Measurements from ENCODE around the gene DNAJC27.

DNAJC27 gene

DNA sequence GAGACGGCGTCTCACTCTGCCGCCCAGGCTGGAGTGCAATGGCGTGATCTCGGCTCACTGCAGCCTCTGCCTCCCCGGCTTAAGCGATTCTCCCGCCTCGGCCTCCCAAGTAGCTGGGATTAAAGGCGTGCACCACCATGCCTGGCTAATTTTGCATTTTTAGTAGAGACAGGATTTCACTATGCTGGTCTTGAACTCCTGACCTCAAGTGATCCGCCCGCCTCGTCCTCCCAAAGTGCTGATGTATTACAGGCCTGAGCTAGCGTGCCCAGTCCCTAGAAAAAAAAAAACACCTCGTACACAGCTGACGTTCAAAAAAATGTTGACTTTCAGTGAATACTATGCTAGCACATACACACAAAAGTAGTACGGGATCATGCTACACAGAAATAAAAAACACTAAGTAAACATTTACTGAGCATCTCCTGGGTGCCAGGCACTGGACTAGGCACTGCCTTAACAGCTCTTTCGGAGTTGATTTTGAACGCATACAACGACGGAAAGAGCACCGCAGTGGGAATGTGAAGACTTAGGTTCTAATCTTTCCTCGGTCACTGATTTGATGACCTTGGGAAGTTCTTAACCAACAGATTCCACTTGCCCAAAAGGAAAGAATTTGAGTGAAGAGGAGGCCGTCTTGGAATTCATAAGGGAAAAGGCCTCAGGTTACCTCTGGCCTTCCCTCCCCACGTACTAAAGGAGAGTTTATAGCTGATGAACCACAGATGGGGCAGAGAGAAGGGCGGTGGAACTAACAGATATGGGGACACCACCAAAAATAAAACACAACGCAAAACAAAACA lies 1.1 kb downstream of the DNAJC27 start:
- no peak for DNase-seq

DNA sequence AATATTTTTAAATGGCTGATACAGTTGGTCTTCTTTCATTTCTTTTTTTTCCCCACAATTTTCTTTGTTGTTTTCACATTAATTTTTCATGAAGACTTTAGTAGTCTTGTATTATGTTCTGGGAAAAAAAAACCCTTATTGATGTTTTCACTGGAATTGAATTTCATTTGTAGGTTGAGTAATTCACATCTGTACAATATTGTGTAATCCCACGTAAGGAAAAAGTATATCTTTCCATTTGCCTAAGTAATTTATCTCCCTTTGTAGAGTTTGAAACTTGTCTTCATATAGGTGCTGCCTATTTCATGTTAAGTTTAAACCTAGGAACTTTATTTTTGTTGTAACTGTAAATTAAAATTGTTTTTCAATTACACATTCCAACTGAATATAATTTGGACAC lies 2.0 kb downstream of the DNAJC27 start:
- DNase-seq, result no peak

DNA sequence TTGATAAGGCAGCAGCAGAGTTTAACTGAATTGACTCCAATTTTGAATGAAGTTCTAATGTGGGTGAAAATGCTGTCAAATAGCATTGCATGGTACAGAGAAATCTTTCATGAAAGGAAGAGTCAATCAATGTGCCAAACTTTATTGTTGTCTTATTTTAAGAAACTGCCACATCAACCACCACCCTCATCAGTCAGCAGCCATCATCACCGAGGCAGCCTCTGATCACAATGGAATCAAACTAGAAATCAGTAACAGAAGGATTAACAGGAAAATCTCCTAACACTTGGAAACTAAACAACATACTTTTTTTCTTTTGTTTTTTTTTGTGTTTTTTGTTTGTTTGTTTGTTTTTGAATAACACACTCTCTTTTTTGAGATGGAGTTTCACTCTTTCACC lies 9.9 kb downstream of the DNAJC27 start:
- no peak for DNase-seq

DNA sequence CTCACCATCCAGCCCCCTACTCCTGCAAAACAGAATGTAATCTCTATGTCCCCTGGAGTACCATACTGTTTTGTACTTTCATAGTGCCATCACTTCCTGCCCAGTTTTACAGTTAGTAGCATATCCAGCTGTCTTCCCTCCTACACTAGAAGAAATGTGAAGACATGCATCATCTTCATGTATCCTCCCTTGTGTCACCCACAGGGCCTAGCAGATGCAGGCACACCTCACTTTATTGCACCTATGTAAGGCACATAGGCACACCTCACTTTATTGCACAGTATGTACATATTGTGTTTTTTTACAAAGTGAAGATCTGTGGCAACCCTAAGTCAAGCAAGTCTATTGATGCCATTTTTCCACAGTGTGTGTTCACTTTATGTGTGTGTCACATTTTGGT lies 12.0 kb downstream of the DNAJC27 start:
- DNase-seq, result no peak

DNA sequence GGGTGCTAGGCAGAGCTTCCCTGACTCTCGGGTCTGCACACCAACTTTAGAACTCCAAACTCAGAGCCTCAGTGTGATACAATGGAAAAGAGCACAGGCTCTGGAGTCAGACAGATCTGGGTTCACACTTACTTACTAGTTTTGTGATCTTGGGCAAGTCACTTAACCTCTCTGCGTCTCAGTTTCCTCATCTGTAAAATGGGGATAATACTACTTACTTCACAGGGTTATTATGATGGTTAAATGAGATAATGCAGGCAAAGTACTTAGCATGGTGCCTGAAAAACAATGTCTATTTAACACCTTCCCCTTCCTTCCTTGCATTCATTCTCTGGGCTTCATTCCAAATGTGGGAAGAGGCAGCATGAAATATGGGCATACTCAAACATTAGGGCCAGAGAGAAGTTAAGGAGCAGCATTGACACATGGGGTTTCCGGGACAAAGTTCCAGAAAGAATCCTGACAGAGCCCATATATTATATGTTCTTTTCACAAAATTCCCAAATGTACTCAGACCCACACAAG lies 13.3 kb downstream of the DNAJC27 start:
- no peak for DNase-seq

DNA sequence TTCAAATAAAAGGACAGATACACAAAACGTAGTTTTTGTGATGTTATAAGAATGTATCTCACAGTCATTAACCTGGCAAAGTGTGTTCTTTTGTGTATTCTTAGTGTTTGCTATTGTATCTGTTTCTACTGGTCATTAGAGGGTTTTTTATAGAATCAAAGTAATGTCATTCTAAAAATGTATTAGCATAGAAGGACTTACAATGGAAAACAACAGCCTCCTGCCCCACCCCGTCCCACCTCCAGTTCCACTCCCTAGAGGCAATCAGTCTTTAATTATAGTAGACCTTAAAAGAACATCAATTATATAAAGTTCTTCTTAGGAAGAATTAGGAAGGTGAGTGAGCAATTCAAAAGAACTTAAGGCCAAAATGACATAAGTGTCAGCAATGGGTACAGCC lies 13.8 kb downstream of the DNAJC27 start:
- DNase-seq, result no peak

DNA sequence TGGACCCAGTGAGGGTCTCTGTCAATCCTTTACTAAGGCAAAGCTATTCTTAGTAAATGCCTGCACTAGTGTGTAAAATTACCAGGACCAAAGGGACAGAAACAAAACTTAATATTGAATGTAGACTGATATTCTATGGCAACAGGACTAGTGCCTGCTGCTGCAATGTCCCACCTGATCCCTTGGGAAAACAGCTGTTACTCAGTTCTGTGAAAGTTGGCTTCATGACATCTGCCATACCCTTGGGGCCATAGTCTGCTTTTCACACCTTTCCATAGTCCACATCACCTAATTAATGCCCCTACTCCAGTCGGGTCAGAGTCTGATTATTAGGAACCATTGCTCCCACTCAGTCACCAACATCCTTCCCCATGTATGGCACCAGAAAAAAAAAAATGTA lies 14.5 kb downstream of the DNAJC27 start:
- DNase-seq, result no peak

DNA sequence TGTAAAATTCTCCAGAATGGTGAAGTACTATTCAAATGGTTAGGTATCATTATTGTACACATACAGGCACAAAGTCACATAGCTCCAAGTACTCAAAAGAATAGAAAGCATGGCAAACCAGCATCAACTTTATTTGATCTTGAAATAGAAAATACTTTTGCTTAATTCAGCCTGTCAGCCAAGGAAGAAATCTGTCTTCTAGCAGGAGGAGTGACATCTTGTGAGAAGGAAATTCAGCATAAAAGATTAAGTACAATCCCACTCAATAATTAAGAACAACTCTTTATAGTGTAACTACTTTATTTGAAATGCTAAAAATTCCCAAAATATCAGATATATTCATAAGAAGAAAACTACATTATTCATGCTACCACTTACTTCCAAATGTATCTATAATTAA lies 15.8 kb downstream of the DNAJC27 start:
- DNase-seq, result no peak

DNA sequence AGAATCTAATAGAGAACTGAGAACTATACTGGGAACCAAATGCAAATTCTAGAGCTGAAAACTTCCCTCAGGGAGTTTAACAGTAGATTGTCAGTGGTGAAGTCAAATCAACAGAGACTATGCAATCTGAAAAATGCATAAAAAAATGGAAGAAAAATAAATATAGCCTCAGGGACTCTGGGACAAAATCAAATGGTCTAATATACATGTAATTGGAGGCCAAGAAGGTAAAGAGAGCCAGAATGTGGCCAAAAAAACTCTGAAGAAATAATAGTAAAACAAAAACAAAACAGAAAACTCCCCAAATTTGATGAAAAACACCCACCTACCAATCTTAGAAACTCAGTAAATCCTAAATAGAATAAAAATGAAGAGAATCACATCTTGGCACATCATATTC lies 16.5 kb downstream of the DNAJC27 start:
- no peak for DNase-seq

DNA sequence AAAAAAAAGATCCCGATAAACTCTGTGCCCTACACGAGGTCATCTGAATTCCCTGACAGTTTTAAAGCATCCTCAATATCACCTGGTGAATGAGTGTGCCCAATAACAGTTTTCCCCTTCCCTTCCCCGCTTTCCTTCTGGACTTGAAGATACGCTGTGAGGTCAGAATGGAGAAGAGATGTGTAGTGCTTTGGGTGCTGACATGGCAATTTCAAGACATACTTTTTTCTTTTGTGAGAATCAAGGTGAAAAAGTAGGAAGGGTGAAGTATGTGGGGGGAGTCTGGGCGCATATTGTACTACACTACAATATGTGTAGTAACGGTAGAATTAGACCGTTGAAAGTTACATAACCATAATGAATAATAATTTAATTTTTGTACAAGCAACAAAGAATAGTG lies 21.7 kb downstream of the DNAJC27 start:
- DNase-seq, result no peak

DNA sequence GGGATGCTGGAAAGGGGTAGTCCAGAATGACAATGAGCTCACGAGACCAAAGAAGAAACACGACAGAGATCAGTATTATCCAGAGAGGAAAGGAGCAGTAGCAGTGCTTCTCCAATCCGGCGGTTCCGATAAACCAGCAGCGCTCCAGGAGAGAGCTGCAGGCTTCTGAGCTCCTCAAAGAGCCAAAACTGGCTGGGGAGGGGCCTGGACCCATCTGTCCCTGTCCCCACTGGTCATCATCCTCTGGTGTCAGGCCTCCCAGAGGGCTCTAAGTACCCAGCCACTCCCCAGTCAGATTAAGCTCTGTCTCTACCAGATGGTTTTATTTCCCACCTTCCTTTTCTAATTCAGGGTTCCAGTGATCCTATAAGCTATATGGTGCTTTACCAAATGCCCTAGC lies 23.2 kb downstream of the DNAJC27 start:
- no peak for DNase-seq

DNA sequence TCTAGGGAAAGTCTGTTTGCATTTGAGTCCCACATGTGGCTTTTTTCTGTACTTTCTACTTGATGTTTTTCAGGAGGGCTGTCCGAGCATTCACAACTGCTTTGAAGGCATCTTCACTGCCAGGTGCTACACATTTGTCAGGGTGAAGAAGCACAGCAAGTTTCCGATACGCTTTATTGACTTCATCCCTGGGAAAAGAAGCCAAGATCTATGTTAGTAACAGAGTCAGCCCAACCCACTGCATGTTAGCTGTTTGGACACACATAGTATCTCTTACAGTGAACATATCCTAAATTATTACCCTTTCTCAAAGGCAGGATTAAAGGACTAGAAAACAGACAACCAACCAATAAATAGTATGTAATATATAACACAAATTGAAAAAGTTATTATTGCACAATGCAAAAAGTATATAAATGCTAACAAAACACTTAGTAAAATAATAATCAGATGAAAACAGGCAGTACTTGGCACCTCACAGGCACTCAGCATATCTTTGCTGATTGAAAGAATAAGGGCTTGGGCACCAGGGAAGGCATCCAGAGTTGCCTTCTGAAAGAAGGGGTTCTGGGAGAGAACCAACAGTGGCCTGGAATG lies 24.1 kb downstream of the DNAJC27 start:
- DNase-seq, result no peak

DNA sequence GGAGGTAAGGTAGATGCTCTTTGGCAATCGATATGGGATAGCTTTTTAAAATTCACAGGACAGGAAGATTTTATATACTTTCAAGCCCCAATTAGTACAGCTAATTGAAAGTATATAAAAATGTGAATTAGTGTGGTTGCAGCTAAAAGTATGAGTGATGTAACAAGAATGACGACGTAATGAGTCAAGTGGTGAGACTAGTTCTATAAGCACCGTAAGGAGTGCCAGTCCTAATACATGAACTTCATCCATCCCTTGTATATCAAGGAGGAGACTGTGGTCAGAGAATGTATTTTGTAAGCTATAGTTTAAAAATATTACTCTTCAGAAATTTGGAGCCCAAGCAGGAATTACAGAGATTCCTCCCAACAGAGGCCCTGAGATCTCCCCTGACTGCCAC lies 25.8 kb downstream of the DNAJC27 start:
- no peak for DNase-seq

DNA sequence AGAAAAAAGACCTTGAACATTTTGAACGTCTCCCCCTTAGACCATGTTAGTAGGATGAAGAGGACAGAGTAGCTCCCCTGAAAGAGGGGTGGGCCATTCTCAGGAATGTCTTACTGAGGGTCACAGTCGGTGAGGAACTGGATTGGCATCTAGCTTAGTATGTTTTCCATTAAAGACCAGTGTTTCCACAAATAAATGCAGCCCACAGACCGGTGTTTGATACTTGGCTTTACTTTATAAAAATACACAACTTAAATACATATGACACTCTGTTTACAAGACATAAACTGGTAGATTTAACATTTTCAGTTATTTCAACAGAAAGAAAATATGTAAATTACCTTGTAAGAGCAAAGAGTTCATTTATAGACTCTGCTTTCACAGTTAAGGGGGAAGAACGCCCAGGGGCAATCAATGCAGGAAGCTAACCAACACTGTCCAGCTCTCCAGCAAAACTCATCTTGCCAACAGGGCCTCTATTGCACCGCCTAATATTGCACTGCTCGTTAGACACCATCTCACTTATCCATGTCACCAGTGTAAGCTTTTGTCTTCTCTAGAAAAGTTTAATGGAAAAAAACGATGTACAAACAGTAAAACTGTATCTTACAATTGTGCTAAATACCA lies 28.2 kb downstream of the DNAJC27 start:
- DNase-seq, result no peak

DNA sequence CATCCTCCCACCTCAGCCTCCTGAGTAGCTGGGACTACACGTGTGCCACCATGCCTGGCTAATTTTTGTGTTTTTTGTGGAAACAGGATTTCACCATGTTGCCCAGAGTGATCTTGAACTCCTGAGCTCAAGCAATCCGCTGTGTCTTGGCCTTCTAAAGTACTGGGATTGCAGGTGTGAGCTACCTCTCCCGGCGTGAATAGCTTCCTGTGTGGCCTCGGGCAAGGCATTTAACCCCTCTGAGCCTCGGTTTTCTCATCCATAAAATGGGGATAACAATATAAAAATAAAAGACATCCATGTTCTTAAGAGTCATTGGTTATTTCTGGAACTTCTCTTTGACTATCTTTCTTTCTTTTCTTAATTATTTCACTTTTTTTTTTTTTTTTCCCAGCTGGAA lies 32.4 kb downstream of the DNAJC27 start:
- DNase-seq, result no peak

DNA sequence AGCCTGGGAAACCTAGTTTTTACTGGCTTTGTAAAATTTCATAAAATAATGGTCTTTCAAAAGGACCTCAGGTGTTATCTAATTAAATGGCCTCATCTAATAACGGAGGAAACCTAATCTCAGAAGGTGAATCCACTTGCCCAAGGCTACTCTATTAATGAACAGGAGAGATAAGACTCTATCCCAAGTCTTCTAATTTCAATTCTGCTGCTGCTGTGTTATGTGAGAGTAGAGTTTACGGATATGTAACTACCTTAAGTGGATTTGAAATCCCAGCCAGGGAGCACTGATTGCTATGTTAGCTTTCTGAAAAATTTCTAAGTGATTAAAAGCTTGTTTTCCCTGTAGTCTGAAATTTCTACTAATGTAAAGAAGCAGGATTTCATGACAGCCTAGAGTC lies 34.5 kb downstream of the DNAJC27 start:
- no peak for DNase-seq

DNA sequence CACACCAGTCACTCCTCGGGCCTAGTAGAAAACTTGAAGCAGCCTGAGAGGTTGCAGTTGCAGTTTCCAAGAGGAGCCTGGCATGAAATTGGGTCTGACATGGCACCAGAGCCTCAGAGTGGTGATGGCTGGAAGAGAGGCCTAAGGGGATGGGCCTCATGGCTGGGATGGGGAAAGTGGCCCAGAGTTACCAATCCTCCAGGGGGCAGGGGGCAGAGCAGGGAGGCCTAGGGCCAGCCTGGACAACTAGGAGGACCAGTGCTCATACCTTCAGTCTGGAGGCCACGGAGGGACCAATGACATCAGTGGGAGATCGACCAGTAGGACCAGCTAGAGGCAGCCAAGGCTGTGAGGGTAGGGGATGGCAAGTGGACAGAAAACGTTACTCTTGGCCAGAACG lies 36.6 kb downstream of the DNAJC27 start:
- DNase-seq, result no peak

DNA sequence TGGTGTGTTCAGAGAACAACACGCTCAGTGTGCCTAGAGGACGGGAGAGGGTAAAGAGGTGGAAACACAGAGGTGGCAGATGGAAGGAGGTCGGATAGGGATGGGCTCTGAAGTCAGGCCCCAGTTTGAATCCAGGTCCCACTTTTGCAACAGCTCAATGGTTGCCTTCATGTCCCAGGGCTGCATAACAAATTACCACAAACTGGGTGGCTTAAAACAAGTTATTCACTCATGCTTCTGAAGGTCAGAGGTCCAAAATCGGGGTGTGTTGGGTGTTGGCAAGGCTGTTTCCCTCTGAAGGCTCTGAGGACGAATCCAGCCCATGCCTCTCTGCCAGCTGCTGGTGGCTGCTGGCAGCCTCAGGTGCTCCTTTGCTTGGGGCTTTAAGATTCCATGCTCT lies 39.0 kb downstream of the DNAJC27 start:
- DNase-seq, result no peak

DNA sequence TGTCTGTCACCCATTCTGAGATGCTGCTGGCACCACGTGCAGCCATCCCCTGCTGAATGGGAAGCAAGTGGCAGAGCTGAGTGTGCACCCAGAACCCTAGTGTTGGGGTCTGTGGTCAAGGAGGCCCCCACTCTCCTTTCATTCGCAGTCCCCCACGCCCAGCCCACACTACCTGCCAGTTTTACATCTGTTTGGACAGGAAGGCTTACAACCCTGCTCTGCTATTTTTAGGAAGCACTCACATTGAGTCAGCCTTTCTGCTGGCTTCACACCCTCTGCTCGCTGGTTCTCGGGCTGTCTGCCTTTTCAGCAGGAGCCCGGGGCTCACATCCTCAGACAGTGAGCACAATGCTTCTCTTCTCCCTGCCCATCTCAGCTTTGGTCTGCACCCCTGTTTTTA lies 41.0 kb downstream of the DNAJC27 start:
- peak; percentile 48 for DNase-seq

DNA sequence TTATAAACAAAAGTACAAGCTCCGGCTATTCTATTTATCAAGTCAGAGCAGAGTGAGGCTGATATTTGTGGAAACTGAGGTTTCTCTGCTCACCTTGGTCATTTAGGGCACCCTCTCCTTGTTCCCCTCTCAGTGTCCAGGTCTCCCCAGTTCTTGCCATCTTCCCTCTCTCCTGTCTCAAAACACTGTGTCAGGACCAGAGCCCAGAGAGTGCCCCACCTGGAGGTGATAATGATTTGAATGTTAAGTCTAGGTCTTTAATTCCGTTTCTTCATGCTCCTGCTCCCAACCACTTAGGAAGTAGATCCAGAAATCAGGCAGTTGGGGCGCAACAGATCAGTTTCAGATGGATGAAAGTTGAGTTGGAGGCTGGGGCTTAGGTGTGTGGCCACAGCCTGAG lies 42.5 kb downstream of the DNAJC27 start:
- no peak for DNase-seq

DNA sequence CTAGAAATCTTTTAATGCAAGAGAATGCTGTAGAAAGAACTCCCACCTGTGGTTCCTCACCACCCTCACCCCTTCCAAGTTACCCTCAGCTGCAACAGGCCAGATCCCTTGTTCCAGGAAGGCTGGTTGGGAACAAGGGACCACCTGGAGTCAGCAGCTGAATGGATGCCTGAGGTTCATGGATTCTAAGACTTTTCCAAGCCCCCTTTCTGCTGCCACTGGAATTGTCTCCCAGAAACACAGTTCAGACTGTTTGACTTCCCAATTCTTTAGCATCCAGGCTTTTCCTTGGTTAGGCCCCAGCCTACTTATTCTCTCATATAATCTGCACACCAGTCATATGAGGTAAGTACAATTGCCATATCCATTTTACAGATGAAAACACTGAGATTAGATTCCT lies 43.7 kb downstream of the DNAJC27 start:
- DNase-seq, result no peak

DNA sequence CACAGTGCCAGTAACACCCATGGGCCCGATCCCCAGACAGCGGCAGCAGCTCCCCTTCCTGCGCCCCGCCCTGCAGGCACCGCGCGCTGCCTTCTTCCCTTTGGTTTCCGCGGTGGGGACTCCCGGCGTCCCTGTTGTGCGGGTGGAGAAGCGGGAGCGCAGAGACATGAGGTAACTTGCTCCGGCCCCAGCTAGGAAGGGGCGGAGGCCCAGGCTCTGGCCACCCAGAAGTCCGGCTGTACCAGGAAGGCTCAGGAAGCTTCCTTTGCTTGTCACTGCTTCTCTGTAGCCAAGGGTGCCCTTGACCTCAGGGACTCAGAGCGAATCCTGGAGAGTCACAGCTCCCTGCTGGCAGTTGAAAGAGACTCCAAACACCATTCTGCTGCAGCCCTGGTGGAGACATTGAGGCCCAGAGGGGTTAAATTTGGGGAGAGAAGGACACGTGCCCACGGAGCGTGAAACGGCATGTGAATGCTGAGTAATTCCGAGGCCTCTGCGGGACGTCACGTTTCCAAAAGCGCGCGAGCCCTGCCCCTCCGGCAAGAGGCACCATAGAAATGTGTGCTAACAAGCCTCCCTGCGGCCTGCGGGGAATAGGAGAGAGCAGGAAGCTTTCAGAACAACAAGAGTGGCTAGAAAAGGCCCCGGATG lies 45.0 kb downstream of the DNAJC27 start:
- peak; percentile 79 for DNase-seq

DNA sequence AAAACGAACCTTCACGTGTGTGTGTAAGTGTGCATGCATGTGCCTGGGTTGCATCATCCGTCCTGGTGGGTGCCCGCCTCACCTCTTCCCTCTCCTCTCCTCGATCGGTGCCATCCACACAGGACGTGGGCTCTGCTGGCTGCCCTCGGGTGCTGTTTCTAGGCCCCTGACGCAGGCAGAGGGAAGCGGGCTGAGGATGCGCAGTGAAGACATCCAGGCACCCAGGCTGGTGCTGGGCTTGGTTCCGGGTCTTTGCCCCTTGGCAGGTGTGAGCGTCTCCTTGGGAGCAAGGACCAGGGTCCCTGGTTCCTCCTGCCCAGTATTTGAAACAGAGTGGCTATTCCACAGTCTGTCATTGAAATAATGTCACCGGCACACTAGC lies 45.5 kb downstream of the DNAJC27 start:
- DNase-seq, result no peak

DNA sequence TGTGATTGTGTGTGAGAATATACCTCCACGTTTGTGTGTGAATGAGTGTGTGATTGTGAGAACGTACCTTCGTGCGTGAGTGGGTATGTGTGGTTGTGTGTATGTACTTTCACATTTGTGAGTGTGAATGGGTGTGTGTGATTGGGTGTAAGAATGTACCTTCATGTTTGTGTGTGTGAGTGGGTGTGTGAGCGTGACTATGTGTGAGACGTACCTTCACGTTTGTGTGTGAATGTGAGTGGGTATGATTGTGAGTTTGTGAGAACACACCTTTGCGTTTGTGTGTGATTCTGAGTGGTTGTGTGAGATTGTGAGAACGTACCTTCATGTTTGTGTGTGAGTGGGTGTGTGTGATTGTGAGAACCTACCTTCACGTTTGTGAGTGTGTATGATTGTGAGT lies 45.9 kb downstream of the DNAJC27 start:
- no peak for DNase-seq
